ENCODE measurements around the gene NAV2. TPM values are rescaled to one million over a fixed set of nuclear protein-coding genes. Genes with fewer than 3 reads are reported as not detected.

Gene NAV2
- total RNA-seq, 2 experiments from 2014 or later, result 0.23 to 0.71 TPM

GRCh38 chr11:19861171-19861570 lies 148.5 kb downstream of the NAV2 start:
- ChIA-PET CTCF (no interaction called here), POLR2A (no interaction called here)
- no peaks in the 10 kb centered on the region for H3K4me1 Mint-ChIP-seq (ENCODE audit: low read depth)
- H3K9me3 Mint-ChIP-seq (ENCODE audit: insufficient read depth), result no peaks in the 10 kb centered on the region
- H3K36me3 Mint-ChIP-seq (ENCODE audit: low read depth), result no peaks in the 10 kb centered on the region
- H3K27me3 Mint-ChIP-seq (ENCODE audit: low read depth), result no peaks in the 10 kb centered on the region
- no peak overlapping the region for H3K4me3 Mint-ChIP-seq
- no peak for ATAC-seq
- no peak for DNase-seq
- no peak overlapping the region for H3K27ac Mint-ChIP-seq

DNA sequence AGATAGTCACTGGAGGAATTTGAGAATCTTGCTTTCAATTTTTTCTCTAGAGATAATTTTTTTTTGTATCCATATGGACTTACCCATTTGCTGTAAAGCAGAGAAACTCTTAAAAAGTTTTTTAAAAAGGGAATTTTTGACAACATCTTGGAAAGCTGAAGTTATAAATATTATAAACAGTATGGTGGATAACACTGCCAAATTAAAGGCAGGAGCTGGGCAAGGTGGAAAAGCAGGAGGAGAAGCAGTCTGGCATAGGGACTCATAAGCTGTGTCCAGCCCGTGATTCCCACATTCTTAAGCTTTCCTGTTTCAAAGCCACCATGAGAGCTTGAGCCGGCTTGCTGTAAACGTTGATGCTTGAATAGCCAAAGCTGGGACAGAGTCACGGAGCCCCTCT lies 149.5 kb downstream of the NAV2 start:
- ChIA-PET CTCF (no interaction called here), POLR2A (no interaction called here)
- H3K36me3 Mint-ChIP-seq (ENCODE audit: low read depth), result no peaks in the 10 kb centered on the region

GRCh38 chr11:19864141-19865140 lies 151.8 kb downstream of the NAV2 start:
- ATAC-seq (no peak), DNase-seq (no peak)
- H3K4me1 Mint-ChIP-seq (ENCODE audit: low read depth), result no peaks in the 10 kb centered on the region
- H3K9me3 Mint-ChIP-seq (ENCODE audit: insufficient read depth), result no peaks in the 10 kb centered on the region
- no peak overlapping the region for H3K27ac Mint-ChIP-seq
- CTCF ChIA-PET, result no interaction called here
- H3K27me3 Mint-ChIP-seq (ENCODE audit: low read depth), result no peaks in the 10 kb centered on the region
- POLR2A ChIA-PET, result no interaction called here
- H3K4me3 Mint-ChIP-seq, result no peak overlapping the region
- H3K36me3 Mint-ChIP-seq (ENCODE audit: low read depth), result no peaks in the 10 kb centered on the region

More for the DNA sequence above, 149.5 kb downstream of the NAV2 start:
- Mint-ChIP-seq H3K4me3 (no peak overlapping the region), H3K27ac (no peak overlapping the region), H3K9me3 (ENCODE audit: insufficient read depth) (no peaks in the 10 kb centered on the region), H3K4me1 (ENCODE audit: low read depth) (no peaks in the 10 kb centered on the region), H3K27me3 (ENCODE audit: low read depth) (no peaks in the 10 kb centered on the region)
- no peak for DNase-seq
- ATAC-seq, result no peak

DNA sequence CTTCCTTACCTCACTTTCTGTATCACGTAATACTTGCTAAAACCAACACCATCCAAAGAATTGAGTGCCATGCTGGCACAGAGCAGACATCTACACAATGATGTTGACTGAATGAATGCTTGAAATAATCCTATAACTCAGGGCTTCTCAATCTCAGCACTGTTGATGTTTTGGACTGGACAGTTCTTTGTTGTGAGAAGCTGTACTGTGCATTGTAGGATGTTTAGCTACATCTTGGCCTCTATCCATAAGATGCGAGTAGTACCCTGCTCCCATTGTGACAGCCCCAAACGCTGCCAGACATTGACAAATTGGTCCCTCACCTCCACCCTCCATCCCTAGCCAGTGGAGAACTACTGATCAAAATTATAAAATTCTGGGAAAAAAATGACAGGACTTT lies 153.4 kb downstream of the NAV2 start:
- CTCF ChIA-PET, result no interaction called here
- no peaks in the 10 kb centered on the region for H3K27me3 Mint-ChIP-seq (ENCODE audit: low read depth)
- H3K27ac Mint-ChIP-seq, result no peak overlapping the region
- POLR2A ChIA-PET, result no interaction called here
- ATAC-seq, result no peak
- no peak overlapping the region for H3K4me3 Mint-ChIP-seq
- no peaks in the 10 kb centered on the region for H3K36me3 Mint-ChIP-seq (ENCODE audit: low read depth)
- H3K9me3 Mint-ChIP-seq (ENCODE audit: insufficient read depth), result no peaks in the 10 kb centered on the region
- DNase-seq, result no peak
- H3K4me1 Mint-ChIP-seq (ENCODE audit: low read depth), result no peaks in the 10 kb centered on the region

- H3K9me3 Mint-ChIP-seq (ENCODE audit: insufficient read depth), result no peaks in the 10 kb centered on the region
- CTCF ChIA-PET, result no interaction called here
- no peak for ATAC-seq
- POLR2A ChIA-PET, result no interaction called here
- H3K4me1 Mint-ChIP-seq (ENCODE audit: low read depth), result no peaks in the 10 kb centered on the region
- H3K36me3 Mint-ChIP-seq (ENCODE audit: low read depth), result no peaks in the 10 kb centered on the region
- no peak overlapping the region for H3K27ac Mint-ChIP-seq
- no peak for DNase-seq
- H3K27me3 Mint-ChIP-seq (ENCODE audit: low read depth), result no peaks in the 10 kb centered on the region
- no peak overlapping the region for H3K4me3 Mint-ChIP-seq
Measured at GRCh38 chr11:19866521-19866920, 153.9 kb downstream of the NAV2 start.

- Mint-ChIP-seq H3K27me3 (ENCODE audit: low read depth) (no peaks in the 10 kb centered on the region), H3K36me3 (ENCODE audit: low read depth) (no peaks in the 10 kb centered on the region), H3K4me1 (ENCODE audit: low read depth) (no peaks in the 10 kb centered on the region), H3K9me3 (ENCODE audit: insufficient read depth) (no peaks in the 10 kb centered on the region), H3K27ac (no peak overlapping the region), H3K4me3 (no peak overlapping the region)
- POLR2A ChIA-PET, result no interaction called here
- CTCF ChIA-PET, result no interaction called here
- ATAC-seq (no peak), DNase-seq (no peak)
Measured at GRCh38 chr11:19867064-19867463, 154.4 kb downstream of the NAV2 start.

- Mint-ChIP-seq H3K4me3 (no peak overlapping the region), H3K36me3 (ENCODE audit: low read depth) (no peaks in the 10 kb centered on the region), H3K27me3 (ENCODE audit: low read depth) (no peaks in the 10 kb centered on the region), H3K27ac (no peak overlapping the region), H3K4me1 (ENCODE audit: low read depth) (no peaks in the 10 kb centered on the region), H3K9me3 (ENCODE audit: insufficient read depth) (no peaks in the 10 kb centered on the region)
- DNase-seq (no peak), ATAC-seq (no peak)
- POLR2A ChIA-PET, result no interaction called here
- CTCF ChIA-PET, result no interaction called here
Measured at GRCh38 chr11:19868281-19868821, 155.7 kb downstream of the NAV2 start.

DNA sequence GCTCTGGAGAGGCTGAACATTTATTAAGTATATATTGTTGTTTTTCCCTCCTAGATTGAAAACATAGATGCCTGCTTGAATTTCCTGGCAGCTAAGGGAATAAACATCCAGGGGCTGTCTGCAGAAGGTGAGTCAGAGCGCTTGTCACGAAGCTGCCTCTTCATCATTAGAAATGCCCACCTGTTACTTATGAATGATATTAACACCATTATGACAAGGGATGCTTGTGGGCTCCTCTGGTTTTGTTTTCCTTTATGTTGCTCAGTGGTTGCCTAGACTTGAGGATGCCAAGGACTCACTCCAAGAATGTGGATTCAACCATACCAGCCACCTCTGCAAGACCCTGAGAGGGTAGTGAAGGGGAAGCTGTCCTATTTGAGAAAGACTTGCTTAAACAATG lies 156.2 kb downstream of the NAV2 start:
- ATAC-seq (no peak), DNase-seq (no peak)
- H3K4me3 Mint-ChIP-seq, result no peak overlapping the region
- H3K4me1 Mint-ChIP-seq (ENCODE audit: low read depth), result no peaks in the 10 kb centered on the region
- no peaks in the 10 kb centered on the region for H3K36me3 Mint-ChIP-seq (ENCODE audit: low read depth)
- POLR2A ChIA-PET, result no interaction called here
- no peaks in the 10 kb centered on the region for H3K27me3 Mint-ChIP-seq (ENCODE audit: low read depth)
- H3K9me3 Mint-ChIP-seq (ENCODE audit: insufficient read depth), result no peaks in the 10 kb centered on the region
- CTCF ChIA-PET, result no interaction called here
- H3K27ac Mint-ChIP-seq, result no peak overlapping the region

DNA sequence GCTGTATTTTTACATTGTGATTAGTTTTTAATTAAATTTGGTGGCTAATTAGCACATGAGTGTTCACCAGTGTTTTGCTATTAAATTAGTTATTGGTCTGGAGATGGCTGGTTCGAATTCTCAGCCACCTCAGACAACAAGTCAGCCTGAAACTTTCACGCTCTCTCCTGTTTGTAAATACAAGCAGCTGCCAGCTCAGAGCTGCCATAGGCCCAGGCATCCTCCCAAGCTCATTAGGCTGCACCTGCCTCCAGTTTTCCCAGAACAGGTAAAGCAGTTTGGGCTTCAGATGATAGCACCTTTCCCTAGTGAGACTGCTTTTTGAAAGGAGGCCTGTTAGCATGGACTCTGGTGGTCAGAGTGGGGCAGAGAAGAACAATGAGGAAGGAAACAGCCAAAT lies 156.8 kb downstream of the NAV2 start:
- ATAC-seq (no peak), DNase-seq (no peak)
- no peaks in the 10 kb centered on the region for H3K9me3 Mint-ChIP-seq (ENCODE audit: insufficient read depth)
- no peaks in the 10 kb centered on the region for H3K4me1 Mint-ChIP-seq (ENCODE audit: low read depth)
- H3K36me3 Mint-ChIP-seq (ENCODE audit: low read depth), result no peaks in the 10 kb centered on the region
- H3K27me3 Mint-ChIP-seq (ENCODE audit: low read depth), result no peaks in the 10 kb centered on the region
- ChIA-PET CTCF (no interaction called here), POLR2A (no interaction called here)
- no peak overlapping the region for H3K27ac Mint-ChIP-seq
- H3K4me3 Mint-ChIP-seq, result no peak overlapping the region

- ChIA-PET CTCF (no interaction called here), POLR2A (no interaction called here)
- H3K4me1 Mint-ChIP-seq (ENCODE audit: low read depth), result no peaks in the 10 kb centered on the region
- no peaks in the 10 kb centered on the region for H3K36me3 Mint-ChIP-seq (ENCODE audit: low read depth)
- no peaks in the 10 kb centered on the region for H3K9me3 Mint-ChIP-seq (ENCODE audit: insufficient read depth)
- H3K4me3 Mint-ChIP-seq, result no peak overlapping the region
- ATAC-seq, result no peak
- H3K27ac Mint-ChIP-seq, result no peak overlapping the region
- DNase-seq, result no peak
- no peaks in the 10 kb centered on the region for H3K27me3 Mint-ChIP-seq (ENCODE audit: low read depth)
Measured at GRCh38 chr11:19869946-19870589, 157.4 kb downstream of the NAV2 start.

DNA sequence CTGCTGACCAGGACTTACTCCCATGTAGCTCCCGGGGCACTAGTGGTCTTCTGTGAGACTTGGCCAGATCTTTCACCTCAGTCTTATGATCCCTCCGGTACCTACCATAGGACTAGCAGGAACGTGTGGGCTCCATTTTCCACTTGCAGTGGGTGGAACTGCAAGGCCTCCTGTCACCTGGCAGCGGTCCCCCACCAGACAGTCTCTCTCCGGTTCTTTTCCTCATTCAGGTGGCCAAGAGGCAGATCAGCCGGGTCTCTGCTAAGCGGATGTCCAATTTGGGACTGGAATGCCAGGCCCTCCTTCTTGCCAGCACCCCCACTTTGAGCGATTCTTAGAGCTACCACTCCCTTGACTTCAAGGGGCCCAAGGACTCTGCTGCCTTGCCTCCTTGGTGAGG lies 158.9 kb downstream of the NAV2 start:
- H3K9me3 Mint-ChIP-seq (ENCODE audit: insufficient read depth), result no peaks in the 10 kb centered on the region
- no peaks in the 10 kb centered on the region for H3K4me1 Mint-ChIP-seq (ENCODE audit: low read depth)
- ChIA-PET CTCF (no interaction called here), POLR2A (no interaction called here)
- ATAC-seq (no peak), DNase-seq (no peak)
- H3K4me3 Mint-ChIP-seq, result no peak overlapping the region
- H3K36me3 Mint-ChIP-seq (ENCODE audit: low read depth), result no peaks in the 10 kb centered on the region
- H3K27me3 Mint-ChIP-seq (ENCODE audit: low read depth), result no peaks in the 10 kb centered on the region
- H3K27ac Mint-ChIP-seq, result no peak overlapping the region

GRCh38 chr11:19872512-19873145 lies 160.0 kb downstream of the NAV2 start:
- no peak overlapping the region for H3K4me3 Mint-ChIP-seq
- H3K27ac Mint-ChIP-seq, result no peak overlapping the region
- ChIA-PET POLR2A (no interaction called here), CTCF (no interaction called here)
- no peaks in the 10 kb centered on the region for H3K4me1 Mint-ChIP-seq (ENCODE audit: low read depth)
- DNase-seq (no peak), ATAC-seq (no peak)
- H3K36me3 Mint-ChIP-seq (ENCODE audit: low read depth), result no peaks in the 10 kb centered on the region
- H3K27me3 Mint-ChIP-seq (ENCODE audit: low read depth), result no peaks in the 10 kb centered on the region
- no peaks in the 10 kb centered on the region for H3K9me3 Mint-ChIP-seq (ENCODE audit: insufficient read depth)
